Loucy (cell line): ENCODE data around the gene CACNA1C.

Experiments used
- CTCF ChIP-seq: fragments of 200-600 bp; sonication (generic); conservative IDR thresholded peaks from 2 replicates; pipeline ENCODE4 v1.5.1; 2014; ENCODE audit warnings: mild to moderate bottlenecking, antibody characterized with exemption, low read length
- EZH2phosphoT487 ChIP-seq: fragments of 200-600 bp; IDR thresholded peaks from 2 replicates; pipeline ENCODE4 v1.6.1; 2018; ENCODE audit warnings: antibody characterized with exemption, mild to moderate bottlenecking, moderate library complexity, borderline replicate concordance

- TF ChIP-seq CTCF = no peak
- TF ChIP-seq EZH2phosphoT487 = no peak
Observed at GRCh38 chr12:2163177-2163941, 110.6 kb downstream of the CACNA1C start.
